Upper lobe of left lung (tissue), 6 donors: ENCODE data around the gene INPP5D. TPM values are rescaled to one million over a fixed set of nuclear protein-coding genes. Genes with fewer than 3 reads are reported as not detected.

Experiments
- ATAC-seq, 2 donors: fragments of 200-7000 bp; cut with Tn5 transposase; one replicate each; pipeline ENCODE4 v1.9.1; 2022; ENCODE audit warnings: mild to moderate bottlenecking in 2 of 2, moderate library complexity in 2 of 2; ENCODE audit not compliant: low FRiP score in 2 of 2
- DNase-seq, 2 donors: peaks; one replicate each; pipeline ENCODE4 v3.0.0-alpha.2; 2019 to 2020
- H3K27ac ChIP-seq, 4 donors: fragments of 200-600 bp; sonication (generic); one replicate each; pipeline ENCODE4 v1.5.1; 2016 to 2019
- H3K27me3 ChIP-seq, 4 donors: fragments of 200-600 bp; sonication (generic); one replicate each; pipeline ENCODE4 v1.5.1; 2017 to 2019
- H3K36me3 ChIP-seq, 4 donors: fragments of 200-600 bp; sonication (generic); one replicate each; pipeline ENCODE4 v1.5.1; 2016 to 2019
- H3K4me1 ChIP-seq, 4 donors: fragments of 200-600 bp; sonication (generic); one replicate each; pipeline ENCODE4 v1.5.1; 2018 to 2019
- H3K4me3 ChIP-seq, 4 donors: fragments of 200-600 bp; sonication (generic); one replicate each; pipeline ENCODE4 v1.5.1; 2017 to 2019; ENCODE audit warnings: mild to moderate bottlenecking in 2 of 4, moderate library complexity in 1 of 4
- H3K9me3 ChIP-seq, 4 donors: fragments of 200-600 bp; sonication (generic); one replicate each; pipeline ENCODE4 v1.5.1; 2018 to 2019
- CTCF ChIP-seq, 6 experiments: fragments of 450-650 bp in 4 of 6; fragments of 200-600 bp in 2 of 6; sonication (generic) in 2 of 6; IDR thresholded peaks; one replicate each; pipeline ENCODE4 v1.5.1; 2016 to 2019; ENCODE audit warnings: antibody characterized with exemption in 6 of 6
- EP300 ChIP-seq, 4 donors: sonication (generic); formaldehyde crosslinking; IDR thresholded peaks; one replicate each; pipeline ENCODE4 v1.5.1; 2017; ENCODE audit warnings: antibody characterized with exemption in 4 of 4, control low read depth in 2 of 4
- POLR2A ChIP-seq, 4 donors: fragments of 450-650 bp; IDR thresholded peaks; one replicate each; pipeline ENCODE4 v1.5.1; 2016 to 2017; ENCODE audit warnings: antibody characterized with exemption in 4 of 4, mild to moderate bottlenecking in 2 of 4
- POLR2AphosphoS5 ChIP-seq, 2 donors: sonication (generic); formaldehyde crosslinking; IDR thresholded peaks; one replicate each; pipeline ENCODE4 v1.5.1; 2017; ENCODE audit warnings: antibody characterized with exemption in 2 of 2
- WGBS, 2 donors: methylation state at CpG; one replicate each; pipeline ENCODE4 v1.1.5; 2017 to 2018; 5-methylcytosine and 5-hydroxymethylcytosine counted together
- total RNA-seq, 6 donors: library from RNA; depleted of rRNA in 4 of 6; stranded (reverse); fragments of >200 nt in 4 of 6; gene quantifications; one replicate each; pipeline versions ENCODE4 v1.1.0 to v1.2.1, GENCODE V29; 2016 to 2021
- donor health status: DM: no; HTN: no; CAD: no; lungs with moderate emphysema.
- donor health status: DM: no; HTN: yes; CAD: no; lungs with severe emphysema.

Gene INPP5D
- total RNA-seq, 6 donors from 2014 or later, result 17.6 to 243 (median 31.7) TPM

- H3K4me1 ChIP-seq, result no peaks in the 10 kb centered on the region
- 93% methylated on average over 7 to 11 of the region's 13 CpGs for WGBS, 2 donors
- ATAC-seq, result no peak
- no peaks in the 10 kb centered on the region for H3K9me3 ChIP-seq
- no peak within 1 kb of the TSS for H3K4me3 ChIP-seq
- TF ChIP-seq EP300 (IDR thresholded peaks at IDR 0.05) (no peak), CTCF (IDR thresholded peaks at IDR 0.05) (no peak), POLR2A (IDR thresholded peaks at IDR 0.05) (no peak), POLR2AphosphoS5 (IDR thresholded peaks at IDR 0.05) (no peak)
- H3K27me3 ChIP-seq, result no peaks in the 10 kb centered on the region
- no peak within 1 kb of the TSS for H3K27ac ChIP-seq
- no peak for DNase-seq
- H3K36me3 ChIP-seq, result no peaks in the 10 kb centered on the region
Observed at GRCh38 chr2:233032551-233033320, 27.4 kb upstream of the INPP5D start, which contains the start of gene NEU2. Gene NEU2, plus strand, starts transcription at chr2:233032672. Its CDS starts 0 bp downstream, at chr2:233032672.

- Histone ChIP-seq H3K27me3 (no peaks in the 10 kb centered on the region), H3K4me3 (no peak overlapping the region), H3K9me3 (no peaks in the 10 kb centered on the region), H3K36me3 (no peaks in the 10 kb centered on the region), H3K4me1 (no peaks in the 10 kb centered on the region), H3K27ac (no peak overlapping the region)
- ATAC-seq (no peak), DNase-seq (no peak)
- WGBS, 2 donors, result 73 to 74% methylated on average over 8 to 9 of the region's 9 CpGs
- TF ChIP-seq CTCF (IDR thresholded peaks at IDR 0.05) (no peak), EP300 (IDR thresholded peaks at IDR 0.05) (no peak), POLR2AphosphoS5 (IDR thresholded peaks at IDR 0.05) (no peak), POLR2A (IDR thresholded peaks at IDR 0.05) (no peak)
Observed at GRCh38 chr2:233033672-233034071, 26.5 kb upstream of the INPP5D start.

- TF ChIP-seq POLR2AphosphoS5 (IDR thresholded peaks at IDR 0.05) (no peak), EP300 (IDR thresholded peaks at IDR 0.05) (no peak), CTCF (IDR thresholded peaks at IDR 0.05) (no peak), POLR2A (IDR thresholded peaks at IDR 0.05) (no peak)
- no peaks in the 10 kb centered on the region for H3K9me3 ChIP-seq
- 94 to 98% methylated on average over 12 to 37 of the region's 37 CpGs for WGBS, 2 donors
- peak in 1 of 2 donors; percentile 72 for DNase-seq
- H3K27ac ChIP-seq, result no peak overlapping the region
- peak in 1 of 2 donors; percentile 17 for ATAC-seq
- no peaks in the 10 kb centered on the region for H3K4me1 ChIP-seq
- no peaks in the 10 kb centered on the region for H3K36me3 ChIP-seq
- H3K4me3 ChIP-seq, result no peak overlapping the region
- no peaks in the 10 kb centered on the region for H3K27me3 ChIP-seq
Observed at GRCh38 chr2:233034091-233034882, 25.9 kb upstream of the INPP5D start.

- 95 to 96% methylated on average over 23 of the region's 23 CpGs for WGBS, 2 donors
Observed at GRCh38 chr2:233035426-233036161, 24.5 kb upstream of the INPP5D start.

More at GRCh38 chr2:233035426-233036161, 24.5 kb upstream of the INPP5D start:
- TF ChIP-seq EP300 (IDR thresholded peaks at IDR 0.05) (no peak), POLR2AphosphoS5 (IDR thresholded peaks at IDR 0.05) (no peak), CTCF (IDR thresholded peaks at IDR 0.05) (no peak), POLR2A (IDR thresholded peaks at IDR 0.05) (no peak)
- H3K36me3 ChIP-seq, result no peaks in the 10 kb centered on the region
- H3K9me3 ChIP-seq, result no peaks in the 10 kb centered on the region
- ATAC-seq (no peak), DNase-seq (no peak)
- H3K27me3 ChIP-seq, result no peaks in the 10 kb centered on the region
- H3K27ac ChIP-seq, result no peak overlapping the region
- H3K4me1 ChIP-seq, result no peaks in the 10 kb centered on the region
- H3K4me3 ChIP-seq, result no peak overlapping the region
